GDM1 (cell line): ENCODE data around the gene BOD1L2.

Experiments used
- DNase-seq: peaks from one replicate; lab custom pipeline; 2025; lab: John Stamatoyannopoulos, UW

The BOD1L2 gene

DNA sequence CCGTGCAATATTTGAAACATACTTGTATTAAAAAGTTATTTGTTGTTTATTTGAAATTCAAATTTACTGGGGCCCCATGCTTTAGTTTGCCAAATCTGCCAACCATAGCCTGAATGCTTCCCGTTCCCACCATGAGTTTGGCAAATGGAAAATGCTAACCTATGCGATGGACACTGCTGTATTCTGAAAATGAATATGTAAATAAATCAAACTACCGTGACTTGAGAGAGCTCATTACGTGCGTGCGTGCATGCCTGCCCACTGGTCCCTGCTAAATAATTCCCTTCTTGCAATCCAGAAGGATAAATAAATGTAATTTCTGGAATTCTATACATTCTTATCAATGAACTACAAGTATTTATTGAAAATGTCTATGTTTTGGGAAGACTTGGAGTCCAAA lies 3.2 kb downstream of the BOD1L2 start:
- no peak for DNase-seq

DNA sequence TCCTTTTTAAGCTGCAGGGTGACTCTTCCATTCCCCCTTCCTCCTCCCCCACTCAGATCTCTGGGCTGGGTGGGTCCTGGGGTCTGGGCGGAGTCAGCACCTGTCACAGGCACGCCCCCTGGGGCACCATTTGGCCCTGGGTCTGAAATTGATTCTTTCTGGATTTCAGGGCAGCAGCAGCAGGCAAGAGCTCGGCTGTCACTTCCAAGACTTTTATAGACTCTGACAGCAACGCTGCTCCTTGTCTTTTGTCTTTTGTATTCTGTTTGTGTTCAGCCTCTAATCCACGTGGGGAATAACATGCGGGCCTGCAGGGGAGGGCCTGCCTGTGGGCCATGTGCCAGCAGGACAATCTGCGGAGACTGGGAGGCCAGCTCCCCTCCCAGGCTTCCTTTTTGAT lies 3.9 kb downstream of the BOD1L2 start:
- no peak for DNase-seq

GRCh38 chr18:57154191-57154830 lies 7.4 kb downstream of the BOD1L2 start:
- no peak for DNase-seq

GRCh38 chr18:57164401-57164800 lies 17.5 kb downstream of the BOD1L2 start:
- no peak for DNase-seq

DNA sequence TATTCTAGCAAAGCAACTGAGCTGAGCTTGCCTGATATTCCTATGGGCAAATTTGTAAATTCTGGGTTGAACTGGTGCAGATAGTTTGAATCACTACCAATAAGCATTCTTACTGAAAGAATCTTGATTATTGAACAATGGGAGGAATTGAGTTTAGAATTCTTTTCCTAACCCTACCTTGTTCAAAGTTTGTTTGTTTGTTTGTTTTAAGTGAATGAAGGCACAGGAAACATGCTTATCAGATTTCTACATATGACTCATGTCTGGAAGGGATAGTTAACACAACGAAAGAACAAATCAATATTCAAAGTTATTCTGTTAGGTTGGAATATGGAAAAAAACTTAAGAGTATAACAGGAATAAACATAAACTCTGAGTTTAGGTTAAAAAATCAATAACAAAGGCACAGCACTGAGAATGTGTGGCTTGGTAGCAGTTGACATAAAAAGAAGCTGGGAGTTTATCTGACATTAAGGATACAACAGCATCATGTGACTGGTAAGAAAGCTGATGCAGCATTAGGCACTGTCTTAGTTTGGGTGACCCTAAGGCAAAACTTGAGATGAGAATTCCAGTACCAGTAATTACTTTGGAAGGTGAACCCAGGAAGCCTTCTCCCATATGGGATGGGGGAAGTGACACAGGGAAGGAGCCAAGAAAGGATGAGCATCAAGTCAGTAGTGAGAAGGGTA lies 20.9 kb downstream of the BOD1L2 start:
- DNase-seq, result no peak

DNA sequence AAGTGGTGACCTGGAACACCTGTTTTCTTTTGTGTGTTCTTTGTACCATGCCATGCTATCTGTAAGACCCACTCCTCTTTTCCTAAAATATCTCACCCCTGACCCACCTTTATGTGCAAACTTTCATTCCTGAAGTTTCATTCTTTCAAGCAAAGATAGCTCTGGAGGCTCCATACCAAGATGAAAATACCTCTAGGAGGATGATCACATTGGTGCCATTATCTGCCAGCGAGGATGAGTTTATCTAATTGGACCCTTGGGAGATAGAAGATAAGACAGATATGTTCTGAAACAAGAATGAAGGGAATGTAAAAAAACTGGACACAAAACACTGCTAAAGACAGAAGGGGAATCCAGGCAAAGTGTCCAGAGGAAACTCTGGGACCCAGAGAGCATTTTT lies 24.1 kb downstream of the BOD1L2 start:
- DNase-seq, result no peak

- DNase-seq, result no peak
Measured at GRCh38 chr18:57175532-57175931, 28.6 kb downstream of the BOD1L2 start.

DNA sequence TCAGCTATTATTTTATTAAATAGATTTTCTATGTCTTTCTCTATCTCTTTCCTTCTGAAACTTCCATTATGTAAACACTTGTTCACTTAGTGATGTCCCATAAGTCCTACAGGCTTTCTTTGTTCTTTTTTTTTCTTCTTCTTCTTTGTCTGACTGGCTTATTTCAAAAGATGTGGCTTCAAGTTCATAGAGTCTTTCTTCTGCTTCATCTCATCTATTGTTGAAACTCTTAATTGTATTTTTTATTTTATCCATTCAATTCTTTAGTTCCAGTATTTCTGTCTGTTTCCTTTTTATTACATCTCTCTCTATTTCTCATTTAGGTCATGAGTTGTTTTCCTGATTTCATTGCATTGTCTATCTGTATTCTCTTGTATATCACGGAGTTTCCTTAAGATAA lies 38.5 kb downstream of the BOD1L2 start:
- DNase-seq, result no peak

GRCh38 chr18:57188851-57189557 lies 42.1 kb downstream of the BOD1L2 start:
- no peak for DNase-seq

DNA sequence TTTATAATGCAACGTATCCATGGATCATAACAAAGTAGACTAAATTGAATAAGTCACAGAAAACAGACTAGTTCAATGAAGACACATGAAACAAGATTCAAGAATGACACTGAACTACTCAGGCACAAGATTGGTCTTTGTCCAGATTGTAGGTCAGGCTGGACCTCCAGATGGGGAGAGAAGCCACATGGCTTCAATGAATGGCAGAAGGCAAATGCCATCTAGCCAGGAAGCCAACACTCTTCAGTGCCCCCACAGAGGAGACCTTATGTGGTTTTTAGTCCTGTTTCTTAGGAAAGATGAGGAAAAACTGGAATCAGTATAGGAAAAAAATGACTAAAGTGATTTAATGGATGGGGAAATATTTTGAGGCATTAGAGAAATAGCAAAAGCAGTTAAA lies 43.1 kb downstream of the BOD1L2 start:
- DNase-seq, result no peak

DNA sequence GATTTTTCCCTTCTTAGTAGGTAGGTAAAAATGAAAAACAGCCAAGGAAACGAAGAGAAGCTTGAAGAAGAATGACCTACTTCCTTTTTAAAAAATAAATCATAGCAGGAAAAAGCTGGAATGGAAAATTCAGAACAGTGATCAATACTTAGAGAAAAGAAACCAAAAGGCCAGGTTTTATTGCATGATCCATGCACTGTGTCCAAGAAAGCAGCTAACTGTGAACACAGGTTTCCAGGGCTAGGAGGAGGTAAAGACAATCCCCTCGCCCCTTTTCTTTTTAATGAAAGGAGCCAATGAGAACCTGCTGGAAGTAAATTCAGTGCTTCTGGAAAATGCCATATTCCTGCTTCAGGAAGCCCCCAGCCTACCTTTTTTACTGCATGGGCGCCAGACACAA lies 47.2 kb downstream of the BOD1L2 start:
- no peak for DNase-seq

DNA sequence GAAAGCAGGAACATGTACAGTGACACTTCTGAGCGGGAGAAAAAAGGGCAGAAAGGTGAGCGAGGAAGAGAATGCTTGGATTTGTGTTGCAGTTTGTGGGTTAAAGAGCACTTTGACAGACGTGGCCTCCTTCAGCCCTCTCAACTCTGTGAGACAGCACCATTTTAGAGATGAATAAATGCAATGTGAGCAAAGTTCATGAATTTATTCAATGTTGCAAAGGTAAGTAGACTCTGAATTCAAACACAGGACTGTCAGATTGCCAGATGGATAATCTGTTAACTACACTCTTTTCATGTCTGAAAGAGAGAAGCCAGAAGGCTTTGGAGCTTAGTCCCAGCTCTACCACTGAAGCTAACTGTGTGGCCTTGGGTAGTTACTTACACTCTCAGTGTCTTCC lies 47.7 kb downstream of the BOD1L2 start:
- no peak for DNase-seq

GRCh38 chr18:57195341-57195740 lies 48.5 kb downstream of the BOD1L2 start:
- no peak for DNase-seq

DNA sequence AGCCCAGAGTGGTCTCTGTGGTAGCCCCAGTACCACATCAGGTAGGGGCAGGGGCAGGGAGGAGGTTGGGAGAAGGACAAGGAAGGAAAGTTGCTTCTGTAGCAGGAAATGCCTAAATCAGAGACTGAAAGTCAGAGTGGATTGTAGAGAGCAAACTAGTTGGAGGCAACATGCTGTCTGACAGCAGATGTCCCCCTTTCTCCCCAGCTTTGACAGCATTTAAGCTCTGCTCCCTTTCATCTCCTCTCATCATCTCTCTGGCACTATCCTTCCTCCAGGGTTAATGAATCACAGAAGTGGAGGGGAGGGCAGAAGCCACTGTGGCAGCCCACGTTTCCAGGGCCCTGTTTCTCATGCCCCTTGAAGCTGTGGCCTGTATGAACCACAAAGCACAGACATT lies 50.4 kb downstream of the BOD1L2 start:
- DNase-seq, result no peak

DNA sequence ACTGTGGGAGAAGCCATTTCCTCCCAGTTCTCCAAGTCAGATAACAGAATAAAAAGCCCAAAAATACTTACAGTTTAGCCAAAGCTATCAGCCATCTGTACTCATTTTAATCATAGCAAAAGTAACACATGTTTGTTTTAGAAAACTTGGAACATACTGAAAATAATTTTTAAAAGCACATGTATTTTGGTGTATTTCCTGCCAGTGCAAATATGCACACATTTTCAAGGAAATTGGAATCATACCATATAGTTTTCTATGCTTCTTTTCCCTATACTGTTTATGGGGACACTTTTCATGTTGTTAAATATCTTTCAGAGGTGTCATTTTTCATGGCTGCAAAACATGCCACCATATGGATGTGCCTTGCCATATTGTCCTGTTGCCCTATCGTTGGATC lies 51.2 kb downstream of the BOD1L2 start:
- no peak for DNase-seq
